HFFc6 (cell line): ENCODE measurements around the gene IFFO2. TPM values are rescaled to one million over a fixed set of nuclear protein-coding genes. Genes with fewer than 3 reads are reported as not detected.

Source experiments
- DNase-seq: peaks from one replicate; pipeline ENCODE4 v3.0.0-alpha.2; 2018
- H3K27ac Mint-ChIP-seq: 2 replicates; pipeline ENCODE4 v1.8.0; 2020; ENCODE audit warnings: mild to moderate bottlenecking, mixed read lengths
- H3K27me3 Mint-ChIP-seq: 2 replicates; pipeline ENCODE4 v1.8.0; 2021; ENCODE audit warnings: mild to moderate bottlenecking, moderate library complexity, mixed read lengths; ENCODE audit not compliant: insufficient read depth
- H3K36me3 Mint-ChIP-seq: 2 replicates; pipeline ENCODE4 v1.8.0; 2021; ENCODE audit warnings: low read depth, mixed read lengths
- H3K4me1 Mint-ChIP-seq: 2 replicates; pipeline ENCODE4 v1.8.0; 2020; ENCODE audit warnings: low read depth, mixed read lengths
- H3K4me3 Mint-ChIP-seq: 2 replicates; pipeline ENCODE4 v1.8.0; 2020; ENCODE audit warnings: mild to moderate bottlenecking, moderate library complexity, mixed read lengths
- H3K9me3 Mint-ChIP-seq: 2 replicates; pipeline ENCODE4 v1.8.0; 2020; ENCODE audit warnings: mild to moderate bottlenecking, mixed read lengths
- total RNA-seq, 6 experiments: library from RNA; stranded (reverse); fragmentation: NEBNext Ultra II Directional; extraction: Animal tissue kit (Norgen Biotek cat#: 25700); gene quantifications; 2 replicates in 1 of 6; 3 replicates in 5 of 6; pipeline ENCODE4 v1.2.3, GENCODE V29; 2021
- TF ChIP-seq, protein P1 (sequence below): fragments of 200-600 bp; sonication (generic); IDR thresholded peaks from 2 replicates; pipeline ENCODE4 v1.5.0; 2021; ENCODE audit warnings: antibody characterized with exemption, mild to moderate bottlenecking

The IFFO2 gene
- total RNA-seq, 6 experiments from 2014 or later, result 19.9 to 28.9 (median 21.0) TPM

DNA sequence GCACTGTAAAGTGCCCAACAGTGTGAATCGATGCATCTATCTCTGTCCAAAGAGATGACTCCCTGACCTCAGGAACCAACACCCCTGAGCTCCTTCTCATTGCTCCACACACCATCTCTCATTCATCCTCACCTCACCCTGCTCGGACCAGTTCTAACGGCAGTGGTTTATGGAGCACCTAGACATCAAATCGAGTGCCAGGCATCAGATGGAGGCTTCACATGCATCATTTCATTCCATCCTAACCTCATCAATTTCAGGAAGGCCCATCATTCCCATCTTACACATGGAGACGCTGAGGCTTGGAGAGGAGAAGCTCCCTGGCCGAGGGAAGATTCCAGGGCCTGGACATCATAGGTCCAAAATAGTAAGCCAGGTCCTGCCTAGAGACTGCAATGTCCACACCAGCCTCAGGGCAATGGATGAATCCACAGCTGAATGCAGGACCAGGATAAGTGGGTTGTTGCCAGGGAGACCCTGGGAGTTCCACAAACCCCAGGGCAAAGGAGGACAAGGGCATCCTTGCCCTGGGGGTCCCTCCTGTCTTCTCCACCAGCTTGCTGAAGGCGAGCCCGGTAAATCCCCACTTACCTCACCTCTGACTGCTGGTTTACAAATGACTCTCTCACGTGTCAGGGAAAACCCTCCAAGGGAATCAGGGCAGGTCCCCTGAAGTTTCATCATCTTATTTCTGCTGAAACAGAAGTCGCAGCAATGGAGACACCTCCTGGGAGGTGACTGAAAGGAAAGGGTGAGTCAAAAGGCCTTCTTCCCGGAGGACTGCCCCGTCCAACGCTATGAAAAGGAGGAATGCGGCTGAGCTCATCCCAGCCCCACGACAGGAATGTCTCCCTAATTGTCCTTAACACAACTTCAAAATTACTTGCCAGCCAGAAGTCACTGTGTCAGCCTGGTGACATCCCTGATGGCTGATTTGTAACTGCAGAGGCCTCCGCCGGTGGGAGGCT is 9.0 kb upstream of the IFFO2 start:
- no peaks in the 10 kb centered on the region for H3K36me3 Mint-ChIP-seq
- no peaks in the 10 kb centered on the region for H3K9me3 Mint-ChIP-seq
- peaks cover 6% of the 10 kb centered on the region for H3K27me3 Mint-ChIP-seq
- DNase-seq, result peak; percentile 73
- peaks cover 36% of the 10 kb centered on the region for H3K4me1 Mint-ChIP-seq
- H3K27ac Mint-ChIP-seq, result peak overlapping the region; percentile 78
- peak overlapping the region; percentile 54 for H3K4me3 Mint-ChIP-seq
- TF ChIP-seq, protein P1, sequence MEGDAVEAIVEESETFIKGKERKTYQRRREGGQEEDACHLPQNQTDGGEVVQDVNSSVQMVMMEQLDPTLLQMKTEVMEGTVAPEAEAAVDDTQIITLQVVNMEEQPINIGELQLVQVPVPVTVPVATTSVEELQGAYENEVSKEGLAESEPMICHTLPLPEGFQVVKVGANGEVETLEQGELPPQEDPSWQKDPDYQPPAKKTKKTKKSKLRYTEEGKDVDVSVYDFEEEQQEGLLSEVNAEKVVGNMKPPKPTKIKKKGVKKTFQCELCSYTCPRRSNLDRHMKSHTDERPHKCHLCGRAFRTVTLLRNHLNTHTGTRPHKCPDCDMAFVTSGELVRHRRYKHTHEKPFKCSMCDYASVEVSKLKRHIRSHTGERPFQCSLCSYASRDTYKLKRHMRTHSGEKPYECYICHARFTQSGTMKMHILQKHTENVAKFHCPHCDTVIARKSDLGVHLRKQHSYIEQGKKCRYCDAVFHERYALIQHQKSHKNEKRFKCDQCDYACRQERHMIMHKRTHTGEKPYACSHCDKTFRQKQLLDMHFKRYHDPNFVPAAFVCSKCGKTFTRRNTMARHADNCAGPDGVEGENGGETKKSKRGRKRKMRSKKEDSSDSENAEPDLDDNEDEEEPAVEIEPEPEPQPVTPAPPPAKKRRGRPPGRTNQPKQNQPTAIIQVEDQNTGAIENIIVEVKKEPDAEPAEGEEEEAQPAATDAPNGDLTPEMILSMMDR, result 0 out of 2 replicates have a peak, but pooled peaks have one; percentile 23

DNA sequence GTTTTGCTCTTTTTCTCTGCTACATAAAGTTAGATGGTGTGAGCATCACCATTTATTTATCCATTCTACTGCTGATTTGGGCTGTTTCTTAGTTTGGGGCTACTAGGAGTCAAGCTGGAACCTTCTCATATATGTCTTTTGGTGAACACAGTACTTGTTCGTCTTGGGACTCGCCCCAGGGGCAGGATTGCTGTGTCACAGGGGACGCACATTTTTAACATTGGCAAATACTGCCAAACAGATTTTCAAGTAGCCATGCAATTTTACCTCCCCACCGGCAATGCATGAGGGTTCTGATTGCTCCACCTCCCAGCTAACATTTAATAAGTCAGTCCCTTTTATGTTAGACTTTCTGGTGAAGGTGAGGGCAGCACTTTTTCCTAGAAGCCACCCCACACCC is 7.5 kb upstream of the IFFO2 start:
- no peaks in the 10 kb centered on the region for H3K36me3 Mint-ChIP-seq
- H3K4me1 Mint-ChIP-seq, result peaks cover 30% of the 10 kb centered on the region
- no peak for DNase-seq
- H3K4me3 Mint-ChIP-seq, result no peak overlapping the region
- no peaks in the 10 kb centered on the region for H3K9me3 Mint-ChIP-seq
- H3K27ac Mint-ChIP-seq, result no peak overlapping the region
- peaks cover 6% of the 10 kb centered on the region for H3K27me3 Mint-ChIP-seq
- TF ChIP-seq, protein P1, result no peak

DNA sequence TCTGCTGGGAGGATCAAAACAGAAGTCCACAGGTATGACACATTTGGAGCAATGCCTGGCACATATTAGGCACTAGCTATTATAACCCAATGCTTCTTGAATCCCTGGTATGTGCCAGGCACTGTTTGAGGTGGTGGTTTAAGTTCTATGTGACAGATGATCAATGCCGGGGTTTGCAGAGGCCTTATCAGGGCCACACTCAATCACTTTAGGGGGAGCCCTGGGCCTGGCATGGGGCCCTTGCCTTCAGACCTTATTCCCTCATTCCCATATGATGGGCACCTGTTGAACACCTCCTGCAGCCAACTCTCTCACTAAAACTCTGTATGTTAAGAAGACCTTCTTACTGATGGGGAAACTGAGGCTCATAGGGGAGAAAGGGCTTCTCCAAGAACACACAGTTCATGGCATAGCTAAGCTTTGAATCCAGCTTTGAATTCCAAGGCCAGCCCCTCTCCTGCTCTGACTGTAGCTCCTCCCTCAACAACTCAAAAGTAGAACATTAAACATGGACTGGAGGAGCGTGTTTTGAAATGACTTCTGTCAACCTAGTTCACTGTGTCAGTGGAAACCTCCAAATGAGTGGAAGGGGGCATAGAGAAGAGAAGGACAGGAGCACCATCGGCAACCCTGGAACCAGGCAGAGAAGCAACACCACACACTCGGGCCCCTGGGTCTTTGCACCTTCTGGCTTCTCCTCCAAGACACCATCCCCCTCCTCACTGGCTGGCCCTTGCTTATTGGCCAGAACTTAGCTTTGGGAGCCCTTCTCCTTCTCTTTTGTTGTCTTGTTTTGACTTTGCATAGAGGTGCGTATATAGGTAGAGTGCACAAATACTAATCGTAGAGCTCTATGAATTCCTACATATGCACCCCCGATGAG is 6.6 kb upstream of the IFFO2 start:
- H3K9me3 Mint-ChIP-seq, result no peaks in the 10 kb centered on the region

GRCh38 chr1:18962121-18962721 is 5.7 kb upstream of the IFFO2 start:
- Mint-ChIP-seq H3K27ac (peak overlapping the region; percentile 26), H3K27me3 (peaks cover 6% of the 10 kb centered on the region), H3K4me1 (peaks cover 42% of the 10 kb centered on the region), H3K9me3 (no peaks in the 10 kb centered on the region), H3K36me3 (no peaks in the 10 kb centered on the region), H3K4me3 (no peak overlapping the region)
- DNase-seq, result peak; percentile 73
- TF ChIP-seq, protein P1, result no peak

More for the DNA sequence above, 6.6 kb upstream of the IFFO2 start:
- H3K4me1 Mint-ChIP-seq, result peaks cover 33% of the 10 kb centered on the region
- TF ChIP-seq, protein P1, result no peak
- H3K27ac Mint-ChIP-seq, result no peak overlapping the region
- no peaks in the 10 kb centered on the region for H3K36me3 Mint-ChIP-seq
- no peak for DNase-seq
- no peak overlapping the region for H3K4me3 Mint-ChIP-seq
- H3K27me3 Mint-ChIP-seq, result peaks cover 6% of the 10 kb centered on the region

DNA sequence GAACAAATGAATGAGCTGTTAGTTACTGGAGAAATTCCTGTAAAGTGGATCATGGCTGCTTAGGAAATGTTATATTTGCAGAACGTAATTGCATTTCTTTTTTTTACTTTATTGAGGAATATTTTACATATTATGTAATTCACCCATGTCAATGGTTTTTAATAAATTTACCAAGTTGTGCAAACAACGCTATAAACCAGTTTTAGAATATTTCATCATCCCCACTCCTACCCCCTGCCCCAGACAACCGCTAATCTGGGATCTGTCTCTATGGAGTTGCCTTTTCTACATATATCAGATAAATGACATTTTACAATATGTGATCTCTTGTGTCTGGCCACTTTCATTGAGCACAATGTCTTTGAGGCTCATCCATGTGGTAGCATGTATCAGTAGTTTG is 4.3 kb upstream of the IFFO2 start:
- TF ChIP-seq, protein P1, result no peak
- no peaks in the 10 kb centered on the region for H3K36me3 Mint-ChIP-seq
- H3K27me3 Mint-ChIP-seq, result peaks cover 4% of the 10 kb centered on the region
- H3K9me3 Mint-ChIP-seq, result no peaks in the 10 kb centered on the region
- H3K27ac Mint-ChIP-seq, result no peak overlapping the region
- H3K4me3 Mint-ChIP-seq, result no peak overlapping the region
- H3K4me1 Mint-ChIP-seq, result peaks cover 33% of the 10 kb centered on the region
- no peak for DNase-seq
